ENCODE data around the gene TNFRSF1A.
A peak's percentile ranks its signal among the peaks of the same experiment; 100 is the strongest.

The TNFRSF1A gene

DNA sequence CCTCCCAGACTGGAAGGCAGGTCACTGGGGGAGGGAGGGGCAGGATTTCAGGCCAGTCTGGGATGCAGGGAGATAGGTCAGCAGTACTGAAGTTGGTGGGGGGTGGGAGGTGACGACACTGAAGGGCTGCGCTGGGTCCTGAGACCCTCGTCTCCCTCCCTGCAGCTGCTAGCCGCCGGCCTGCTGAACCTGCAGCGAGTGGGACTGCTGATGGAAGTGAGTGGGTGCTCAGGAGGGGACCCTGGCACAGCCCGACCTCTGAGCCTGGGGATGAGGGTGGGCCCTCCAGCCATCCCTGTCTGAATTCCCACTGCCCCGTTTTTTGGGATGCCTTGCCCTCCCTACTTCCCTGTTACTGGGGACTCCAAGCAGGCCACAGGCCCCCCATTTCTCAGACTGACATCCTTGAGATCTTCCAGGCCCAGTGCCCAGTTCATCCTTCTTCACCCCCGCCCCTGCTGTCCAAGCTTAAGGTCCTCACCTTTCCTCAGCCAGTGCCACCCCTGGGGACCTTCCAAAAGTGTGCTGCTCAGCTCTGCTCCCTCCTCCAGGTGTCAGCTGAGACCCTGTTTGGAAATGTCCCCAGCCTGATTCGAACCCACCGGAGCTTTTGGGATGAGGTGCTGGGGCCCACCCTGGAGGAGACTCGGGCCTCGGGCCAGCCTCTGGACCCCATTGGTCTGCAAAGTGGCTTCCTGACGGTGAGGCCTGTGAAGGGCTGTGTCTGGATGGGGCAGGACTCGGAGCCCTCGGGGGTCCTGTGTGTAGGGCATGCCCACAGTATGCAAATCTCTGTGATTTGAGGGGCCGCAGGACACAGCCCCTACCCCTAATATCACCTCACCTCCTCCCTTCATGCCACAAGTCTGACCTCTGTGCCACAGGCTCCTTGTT lies 25.9 kb downstream of the TNFRSF1A start:
- peaks cover 0 to 38% (median 30%) of the 10 kb centered on the region in 5 donors for H3K36me3 ChIP-seq (ENCODE audit: control insufficient read depth in 5 of 5, insufficient read depth in 5 of 5, low read length in 5 of 5)
- H3K27ac ChIP-seq (ENCODE audit: low read depth, low read length): peak overlapping the region; percentile 99
- H3K27me3 ChIP-seq (ENCODE audit: control insufficient read depth in 5 of 5, insufficient read depth in 4 of 5, low read length in 5 of 5): peaks cover 0 to 3% (median 0%) of the 10 kb centered on the region in 5 donors
- H3K4me1 ChIP-seq (ENCODE audit: control insufficient read depth in 5 of 5, insufficient read depth in 5 of 5, low read length in 5 of 5): peaks cover 11 to 62% (median 59%) of the 10 kb centered on the region in 5 donors
- no peak overlapping the region for H3K4me3 ChIP-seq (ENCODE audit: low read depth in 1 of 5, low read length in 5 of 5)
- H3K9ac ChIP-seq (ENCODE audit: low read length in 5 of 5): peak overlapping the region in 2 of 5 donors; percentile 3 to 21
- no peaks in the 10 kb centered on the region for H3K9me3 ChIP-seq (ENCODE audit: control insufficient read depth in 5 of 5, low read length in 5 of 5)

DNA sequence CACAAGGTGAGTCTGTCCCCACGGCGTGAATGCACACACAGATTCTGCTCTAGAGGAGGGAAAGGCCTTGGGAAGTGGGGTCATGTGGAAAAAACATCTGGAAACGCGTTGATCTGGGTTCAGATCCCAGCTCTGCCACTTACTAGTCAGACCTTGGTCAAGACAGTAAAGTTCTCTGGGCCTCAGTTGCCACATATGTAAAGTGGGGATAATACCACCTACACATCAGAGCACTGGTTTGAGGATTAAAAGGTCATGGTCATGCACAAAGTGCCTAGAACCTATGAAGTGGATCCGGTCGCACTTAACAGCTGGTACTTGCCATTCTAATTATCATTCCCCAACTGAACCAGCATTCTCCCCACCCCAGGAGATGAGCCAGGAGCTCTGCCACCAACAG lies 26.7 kb downstream of the TNFRSF1A start:
- H3K9ac ChIP-seq (ENCODE audit: low read length in 5 of 5): peak overlapping the region in 2 of 5 donors; percentile 4 to 54
- peaks cover 0 to 3% (median 0%) of the 10 kb centered on the region in 5 donors for H3K27me3 ChIP-seq (ENCODE audit: control insufficient read depth in 5 of 5, insufficient read depth in 4 of 5, low read length in 5 of 5)
- H3K36me3 ChIP-seq (ENCODE audit: control insufficient read depth in 5 of 5, insufficient read depth in 5 of 5, low read length in 5 of 5): peaks cover 0 to 34% (median 29%) of the 10 kb centered on the region in 5 donors
- H3K4me3 ChIP-seq (ENCODE audit: low read depth in 1 of 5, low read length in 5 of 5): no peak overlapping the region
- peaks cover 11 to 70% (median 61%) of the 10 kb centered on the region in 5 donors for H3K4me1 ChIP-seq (ENCODE audit: control insufficient read depth in 5 of 5, insufficient read depth in 5 of 5, low read length in 5 of 5)
- no peaks in the 10 kb centered on the region for H3K9me3 ChIP-seq (ENCODE audit: control insufficient read depth in 5 of 5, low read length in 5 of 5)
- H3K27ac ChIP-seq (ENCODE audit: low read depth, low read length): peak overlapping the region; percentile 99

DNA sequence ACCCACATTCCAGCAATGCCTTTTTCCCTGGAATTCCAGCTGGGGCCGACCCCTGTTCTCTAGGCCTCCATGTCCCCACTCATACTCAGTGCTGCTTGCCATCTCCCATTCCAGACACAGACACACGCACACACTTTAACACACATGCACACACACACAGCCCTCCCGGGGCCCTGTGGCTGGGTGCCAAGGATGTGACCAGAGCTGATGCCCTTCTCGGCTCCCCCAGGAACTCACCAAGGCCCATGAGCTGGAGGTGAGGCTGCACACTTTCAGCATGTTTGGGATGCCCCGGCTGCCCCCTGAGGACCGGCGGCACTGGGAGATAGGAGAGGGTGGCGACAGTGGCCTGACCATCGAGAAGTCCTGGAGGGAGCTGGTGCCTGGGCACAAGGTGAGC lies 27.1 kb downstream of the TNFRSF1A start:
- H3K9ac ChIP-seq (ENCODE audit: low read length in 5 of 5): peak overlapping the region in 2 of 5 donors; percentile 4 to 92
- H3K9me3 ChIP-seq (ENCODE audit: control insufficient read depth in 5 of 5, low read length in 5 of 5): no peaks in the 10 kb centered on the region
- peak overlapping the region; percentile 99 for H3K27ac ChIP-seq (ENCODE audit: low read depth, low read length)
- H3K4me1 ChIP-seq (ENCODE audit: control insufficient read depth in 5 of 5, insufficient read depth in 5 of 5, low read length in 5 of 5): peaks cover 11 to 74% (median 65%) of the 10 kb centered on the region in 5 donors
- no peak overlapping the region for H3K4me3 ChIP-seq (ENCODE audit: low read depth in 1 of 5, low read length in 5 of 5)
- peaks cover 0 to 33% (median 25%) of the 10 kb centered on the region in 5 donors for H3K36me3 ChIP-seq (ENCODE audit: control insufficient read depth in 5 of 5, insufficient read depth in 5 of 5, low read length in 5 of 5)
- H3K27me3 ChIP-seq (ENCODE audit: control insufficient read depth in 5 of 5, insufficient read depth in 4 of 5, low read length in 5 of 5): peaks cover 0 to 3% (median 0%) of the 10 kb centered on the region in 5 donors

DNA sequence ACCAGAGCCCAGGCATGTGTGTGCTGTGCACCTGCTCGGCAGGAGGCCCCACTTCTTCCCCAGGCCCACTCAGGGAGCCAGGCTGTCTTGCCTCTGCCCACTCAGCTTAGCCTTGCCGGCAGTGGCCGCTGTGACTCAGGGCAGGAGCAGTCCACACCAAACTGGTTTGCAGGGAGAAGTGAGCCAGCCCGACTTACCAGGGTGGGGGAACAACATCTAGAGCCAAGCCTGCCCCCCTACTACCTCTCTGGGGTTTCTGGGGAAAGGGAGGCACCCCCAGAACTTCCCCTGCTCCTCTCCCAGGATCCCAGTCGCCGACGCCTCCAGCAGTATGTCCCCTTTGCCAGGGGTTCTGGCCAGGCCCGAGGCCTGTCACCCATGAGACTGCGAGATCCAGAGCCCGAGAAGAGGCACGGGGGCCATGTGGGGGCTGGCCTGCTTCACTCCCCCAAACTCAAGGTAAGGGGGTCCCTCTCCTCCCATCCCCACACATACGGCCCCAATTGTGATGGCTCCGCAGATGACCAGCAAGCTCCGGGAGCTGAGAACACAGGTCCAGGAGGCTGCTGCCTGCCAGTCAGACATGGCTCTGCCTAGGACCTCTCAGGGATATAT lies 28.4 kb downstream of the TNFRSF1A start:
- Histone ChIP-seq H3K27ac (ENCODE audit: low read depth, low read length) (peak overlapping the region; percentile 99), H3K36me3 (ENCODE audit: control insufficient read depth in 5 of 5, insufficient read depth in 5 of 5, low read length in 5 of 5) (peaks cover 0 to 26% (median 16%) of the 10 kb centered on the region in 5 donors), H3K4me1 (ENCODE audit: control insufficient read depth in 5 of 5, insufficient read depth in 5 of 5, low read length in 5 of 5) (peaks cover 11 to 74% (median 65%) of the 10 kb centered on the region in 5 donors), H3K27me3 (ENCODE audit: control insufficient read depth in 5 of 5, insufficient read depth in 4 of 5, low read length in 5 of 5) (peaks cover 0 to 3% (median 0%) of the 10 kb centered on the region in 5 donors), H3K4me3 (ENCODE audit: low read depth in 1 of 5, low read length in 5 of 5) (peak overlapping the region in 2 of 5 donors; percentile 4 to 18), H3K9me3 (ENCODE audit: control insufficient read depth in 5 of 5, low read length in 5 of 5) (no peaks in the 10 kb centered on the region), H3K9ac (ENCODE audit: low read length in 5 of 5) (peak overlapping the region in 3 of 5 donors; percentile 18 to 92 (median 63))

DNA sequence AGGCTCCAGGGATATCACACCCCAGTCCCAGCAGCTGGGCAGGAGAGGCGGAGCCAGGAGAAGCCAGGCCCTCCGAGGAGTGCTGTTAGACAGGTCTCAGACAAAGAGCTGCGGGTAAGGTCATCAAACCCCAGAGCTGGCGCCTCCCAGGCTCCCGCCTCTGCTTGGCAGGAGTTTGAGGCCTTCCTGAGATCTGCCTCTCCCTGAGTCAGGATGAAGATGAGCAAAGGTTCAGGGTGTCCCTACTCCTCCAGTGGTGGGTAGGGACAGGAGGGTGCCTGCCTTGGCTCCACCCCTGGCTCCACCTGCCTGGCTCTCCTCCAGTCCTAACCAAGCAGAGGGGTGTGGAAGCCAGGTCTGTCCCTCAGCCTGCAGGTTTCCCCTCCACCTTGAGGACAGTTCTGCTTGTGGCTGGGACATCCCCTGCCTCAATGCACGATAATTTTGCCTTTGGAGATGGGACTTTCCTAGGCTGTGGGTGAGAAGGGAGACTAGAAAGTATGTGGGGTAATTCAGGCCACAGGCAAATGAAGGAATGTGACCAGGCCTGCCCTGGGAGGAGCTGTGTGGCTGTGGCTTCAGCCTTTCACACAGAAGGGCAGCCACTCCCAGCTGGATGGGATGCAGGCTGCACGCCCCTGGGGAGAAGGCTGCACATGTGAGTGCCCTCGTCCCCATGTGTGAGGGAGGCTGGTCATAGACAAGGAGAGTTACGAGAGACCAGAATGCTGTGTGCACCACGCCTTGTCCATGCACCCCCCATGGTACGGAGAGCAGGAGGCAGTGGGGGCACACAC lies 29.1 kb downstream of the TNFRSF1A start:
- H3K36me3 ChIP-seq (ENCODE audit: control insufficient read depth in 5 of 5, insufficient read depth in 5 of 5, low read length in 5 of 5): peaks cover 0 to 19% (median 9%) of the 10 kb centered on the region in 5 donors
- peak overlapping the region; percentile 59 to 92 (median 66) for H3K9ac ChIP-seq (ENCODE audit: low read length in 5 of 5)
- H3K4me3 ChIP-seq (ENCODE audit: low read depth in 1 of 5, low read length in 5 of 5): peak overlapping the region in 2 of 5 donors; percentile 18 to 23

DNA sequence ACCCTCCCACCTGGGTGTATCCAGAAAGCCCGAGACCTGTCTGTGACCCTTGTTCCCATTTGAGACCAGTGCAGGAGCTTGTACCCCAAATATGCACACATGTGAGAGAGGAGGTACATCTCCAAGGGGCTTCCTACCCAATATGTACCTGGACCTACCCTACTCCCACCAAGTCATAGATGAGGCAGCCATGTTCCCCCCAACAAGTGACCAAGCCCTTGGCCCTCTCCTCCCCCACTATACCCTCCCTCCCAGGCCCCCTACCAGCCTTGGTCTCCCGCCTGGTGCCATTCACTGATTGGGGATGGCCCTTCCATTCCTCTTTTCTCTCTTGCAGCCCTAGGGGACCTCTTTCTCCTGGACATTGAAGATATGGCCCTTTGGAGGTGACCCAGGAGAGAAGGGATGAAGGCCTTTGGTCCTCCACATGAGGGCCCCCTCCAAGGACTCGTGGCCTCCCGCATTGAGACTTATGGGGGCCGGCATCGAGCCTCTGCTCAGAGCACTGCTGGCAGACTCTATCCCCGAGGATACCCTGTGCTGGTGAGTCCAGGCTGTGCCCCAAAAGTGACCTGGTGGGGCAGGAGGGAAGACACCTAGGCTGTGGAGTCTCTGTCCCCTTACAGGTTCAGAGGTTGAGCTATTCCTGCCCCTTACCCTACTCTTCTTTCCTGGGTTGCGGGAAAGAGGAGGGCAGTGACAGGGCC lies 29.9 kb downstream of the TNFRSF1A start:
- Histone ChIP-seq H3K27ac (ENCODE audit: low read depth, low read length) (peak overlapping the region; percentile 99), H3K4me1 (ENCODE audit: control insufficient read depth in 5 of 5, insufficient read depth in 5 of 5, low read length in 5 of 5) (peaks cover 11 to 79% (median 61%) of the 10 kb centered on the region in 5 donors), H3K27me3 (ENCODE audit: control insufficient read depth in 5 of 5, insufficient read depth in 4 of 5, low read length in 5 of 5) (peaks cover 0 to 3% (median 0%) of the 10 kb centered on the region in 5 donors), H3K9me3 (ENCODE audit: control insufficient read depth in 5 of 5, low read length in 5 of 5) (no peaks in the 10 kb centered on the region), H3K4me3 (ENCODE audit: low read depth in 1 of 5, low read length in 5 of 5) (peak overlapping the region in 3 of 5 donors; percentile 45 to 66 (median 54)), H3K36me3 (ENCODE audit: control insufficient read depth in 5 of 5, insufficient read depth in 5 of 5, low read length in 5 of 5) (peaks cover 0 to 12% (median 2%) of the 10 kb centered on the region in 5 donors), H3K9ac (ENCODE audit: low read length in 5 of 5) (peak overlapping the region; percentile 38 to 92 (median 66))

More for the DNA sequence above, 29.1 kb downstream of the TNFRSF1A start:
- Histone ChIP-seq H3K4me1 (ENCODE audit: control insufficient read depth in 5 of 5, insufficient read depth in 5 of 5, low read length in 5 of 5) (peaks cover 11 to 76% (median 67%) of the 10 kb centered on the region in 5 donors), H3K27ac (ENCODE audit: low read depth, low read length) (peak overlapping the region; percentile 99), H3K9me3 (ENCODE audit: control insufficient read depth in 5 of 5, low read length in 5 of 5) (no peaks in the 10 kb centered on the region), H3K27me3 (ENCODE audit: control insufficient read depth in 5 of 5, insufficient read depth in 4 of 5, low read length in 5 of 5) (peaks cover 0 to 3% (median 0%) of the 10 kb centered on the region in 5 donors)

DNA sequence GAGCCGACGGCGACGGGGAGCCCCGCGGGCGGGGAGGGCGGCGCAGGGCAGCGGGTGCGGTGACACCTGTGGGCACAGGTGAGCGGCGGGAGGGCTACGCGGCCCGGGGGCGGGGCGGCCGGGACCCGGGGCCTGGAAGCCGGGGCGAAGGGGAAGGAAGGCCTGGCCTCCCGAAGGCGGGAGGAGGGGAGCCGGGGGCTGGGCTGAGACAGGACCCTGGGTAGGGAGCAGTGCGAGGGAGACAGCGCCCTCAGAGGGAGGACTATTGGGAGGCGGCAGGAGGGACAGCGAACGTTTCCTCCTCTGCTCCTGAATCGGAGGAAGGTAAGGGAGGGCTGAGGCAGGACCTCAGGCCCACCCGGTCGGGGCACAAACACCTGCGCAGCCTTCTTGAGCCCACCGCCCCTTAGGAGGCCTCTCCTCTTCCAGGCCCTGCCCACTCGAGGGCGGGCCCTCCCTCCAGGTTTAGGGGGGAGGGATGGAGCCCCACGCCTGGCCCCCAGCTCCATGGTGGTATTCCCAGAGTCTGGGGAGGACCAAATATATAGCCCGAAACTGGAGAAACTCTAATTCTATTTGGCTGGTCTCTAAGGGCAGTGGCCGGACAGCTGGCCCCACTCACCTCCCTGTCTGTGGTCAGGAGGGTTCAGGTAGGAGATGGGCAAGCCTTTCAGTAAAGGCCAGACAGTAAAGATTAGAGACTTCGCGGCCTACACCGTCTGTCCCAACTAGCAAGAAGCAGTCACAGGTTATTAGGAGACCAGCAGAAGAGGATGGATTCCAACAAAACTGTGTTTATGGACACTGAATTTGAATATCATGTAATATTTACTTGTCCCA lies 30.9 kb downstream of the TNFRSF1A start:
- Histone ChIP-seq H3K4me1 (ENCODE audit: control insufficient read depth in 5 of 5, insufficient read depth in 5 of 5, low read length in 5 of 5) (peaks cover 9 to 80% (median 56%) of the 10 kb centered on the region in 5 donors), H3K9me3 (ENCODE audit: control insufficient read depth in 5 of 5, low read length in 5 of 5) (no peaks in the 10 kb centered on the region), H3K9ac (ENCODE audit: low read length in 5 of 5) (peak overlapping the region in 4 of 5 donors; percentile 62 to 94 (median 80)), H3K27me3 (ENCODE audit: control insufficient read depth in 5 of 5, insufficient read depth in 4 of 5, low read length in 5 of 5) (peaks cover 0 to 3% (median 0%) of the 10 kb centered on the region in 5 donors), H3K4me3 (ENCODE audit: low read depth in 1 of 5, low read length in 5 of 5) (peak overlapping the region; percentile 40 to 66 (median 61)), H3K36me3 (ENCODE audit: control insufficient read depth in 5 of 5, insufficient read depth in 5 of 5, low read length in 5 of 5) (peaks cover 0 to 9% (median 2%) of the 10 kb centered on the region in 5 donors), H3K27ac (ENCODE audit: low read depth, low read length) (peak overlapping the region; percentile 99)

DNA sequence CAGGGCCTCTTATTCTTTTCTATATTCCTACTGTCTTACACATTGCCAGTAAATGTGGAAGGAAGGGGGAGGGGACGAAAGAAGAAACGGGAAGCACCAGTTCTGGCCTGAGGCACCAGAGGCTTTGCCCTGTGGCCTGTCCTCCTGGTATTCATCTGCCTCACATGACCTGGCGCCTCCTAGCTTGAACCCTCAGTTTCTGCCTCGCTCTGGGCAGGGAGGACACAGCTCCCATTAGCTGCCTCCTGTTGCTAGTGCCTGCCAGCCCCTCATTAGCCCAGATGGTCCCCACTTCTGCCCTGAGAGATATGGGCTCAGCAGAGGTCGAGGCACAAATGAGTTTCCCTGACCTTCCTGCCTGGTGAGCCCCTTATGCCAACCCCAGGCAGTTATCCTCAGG lies 34.3 kb downstream of the TNFRSF1A start:
- H3K4me3 ChIP-seq (ENCODE audit: low read depth in 1 of 5, low read length in 5 of 5): no peak overlapping the region
- peaks cover 1 to 54% (median 30%) of the 10 kb centered on the region in 5 donors for H3K4me1 ChIP-seq (ENCODE audit: control insufficient read depth in 5 of 5, insufficient read depth in 5 of 5, low read length in 5 of 5)
- H3K36me3 ChIP-seq (ENCODE audit: control insufficient read depth in 5 of 5, insufficient read depth in 5 of 5, low read length in 5 of 5): no peaks in the 10 kb centered on the region
- H3K27me3 ChIP-seq (ENCODE audit: control insufficient read depth in 5 of 5, insufficient read depth in 4 of 5, low read length in 5 of 5): no peaks in the 10 kb centered on the region
- peak overlapping the region in 1 of 5 donors; percentile 26 for H3K9ac ChIP-seq (ENCODE audit: low read length in 5 of 5)
- H3K27ac ChIP-seq (ENCODE audit: low read depth, low read length): no peak overlapping the region
- no peaks in the 10 kb centered on the region for H3K9me3 ChIP-seq (ENCODE audit: control insufficient read depth in 5 of 5, low read length in 5 of 5)
